HEK293T (cell line): Measurements from ENCODE around the gene CUL9.

Source experiments
- CTCF ChIA-PET: fragments of 350-600 bp; formaldehyde crosslinking; extraction: SDS; loops from one replicate; lab custom pipeline; 2021; ENCODE audit warnings: antibody characterized with exemption, inconsistent platforms; lab: Yijun Ruan, JAX
- POLR2A ChIA-PET: fragments of 350-600 bp; formaldehyde crosslinking; extraction: SDS; loops from one replicate; lab custom pipeline; 2020; ENCODE audit warnings: antibody characterized with exemption, inconsistent platforms; lab: Yijun Ruan, JAX
- DNase-seq: peaks from one replicate; pipeline ENCODE4 v3.0.0; 2012; ENCODE audit warnings: mixed read lengths; ENCODE audit errors: extremely low spot score
- ARNT ChIP-seq: fragments of 450-650 bp; IDR thresholded peaks from 2 replicates; pipeline ENCODE4 v1.6.1; 2017; ENCODE audit warnings: mild to moderate bottlenecking
- BHLHE40 ChIP-seq: fragments of 450-650 bp; IDR thresholded peaks from 2 replicates; pipeline ENCODE4 v1.6.1; 2016; ENCODE audit warnings: mild to moderate bottlenecking, moderate library complexity, borderline replicate concordance
- CTBP1 ChIP-seq: fragments of 450-650 bp; IDR thresholded peaks from 2 replicates; pipeline ENCODE4 v1.6.1; 2016; ENCODE audit warnings: borderline replicate concordance
- ELF4 ChIP-seq: fragments of 450-650 bp; IDR thresholded peaks from 2 replicates; pipeline ENCODE4 v1.6.1; 2017; ENCODE audit warnings: antibody characterized with exemption
- FOXA1 ChIP-seq: fragments of 450-650 bp; IDR thresholded peaks from 2 replicates; pipeline ENCODE4 v1.6.1; 2016; ENCODE audit warnings: mild to moderate bottlenecking
- FOXK2 ChIP-seq: fragments of 450-650 bp; IDR thresholded peaks from 2 replicates; pipeline ENCODE4 v1.6.1; 2016; ENCODE audit warnings: mild to moderate bottlenecking
- FOXM1 ChIP-seq: fragments of 450-650 bp; IDR thresholded peaks from 2 replicates; pipeline ENCODE4 v1.6.1; 2017; ENCODE audit warnings: mild to moderate bottlenecking, borderline replicate concordance
- HDGF ChIP-seq: fragments of 450-650 bp; IDR thresholded peaks from 2 replicates; pipeline ENCODE4 v1.6.1; 2017; ENCODE audit warnings: antibody characterized with exemption, borderline replicate concordance
- L3MBTL2 ChIP-seq: fragments of 450-650 bp; conservative IDR thresholded peaks from 2 replicates; pipeline ENCODE4 v1.6.1; 2016; ENCODE audit warnings: mild to moderate bottlenecking
- LEF1 ChIP-seq: fragments of 450-650 bp; IDR thresholded peaks from 2 replicates; pipeline ENCODE4 v1.6.1; 2017; ENCODE audit warnings: mild to moderate bottlenecking, borderline replicate concordance
- NFRKB ChIP-seq: fragments of 450-650 bp; IDR thresholded peaks from 2 replicates; pipeline ENCODE4 v1.6.1; 2016; ENCODE audit warnings: mild to moderate bottlenecking, moderate library complexity
- PKNOX1 ChIP-seq: fragments of 450-650 bp; IDR thresholded peaks from 2 replicates; pipeline ENCODE4 v1.6.1; 2016
- SP1 ChIP-seq: fragments of 450-650 bp; IDR thresholded peaks from 2 replicates; pipeline ENCODE4 v1.6.1; 2017
- SUZ12 ChIP-seq: fragments of 450-650 bp; IDR thresholded peaks from 2 replicates; pipeline ENCODE4 v1.6.1; 2016; ENCODE audit warnings: mild to moderate bottlenecking
- TARDBP ChIP-seq: fragments of 450-650 bp; IDR thresholded peaks from 2 replicates; pipeline ENCODE4 v1.6.1; 2016
- ZNF384 ChIP-seq: fragments of 450-650 bp; IDR thresholded peaks from 2 replicates; pipeline ENCODE4 v1.6.1; 2016

The CUL9 gene

GRCh38 chr6:43255408-43256054 lies 73.5 kb downstream of the CUL9 start:
- no peak for DNase-seq
- no peak for TF ChIP-seq ELF4
- TF ChIP-seq TARDBP, result no peak
- TF ChIP-seq ZNF384, result no peak
- no peak for TF ChIP-seq CTBP1
- no peak for TF ChIP-seq ARNT
- no peak for TF ChIP-seq SUZ12
- TF ChIP-seq BHLHE40, result no peak
- TF ChIP-seq PKNOX1, result no peak
- no peak for TF ChIP-seq SP1
- TF ChIP-seq FOXM1, result no peak
- no peak for TF ChIP-seq NFRKB
- TF ChIP-seq FOXA1, result no peak
- TF ChIP-seq LEF1, result no peak
- TF ChIP-seq L3MBTL2, result no peak
- no peak for TF ChIP-seq FOXK2
- TF ChIP-seq HDGF, result no peak
- CTCF ChIA-PET, result no interaction called here
- POLR2A ChIA-PET, result interaction anchor here (0.6 to 1.4 kb wide), 3 partner anchors 9 to 73 kb away, joined by 3 to 7 read pairs (median 3); no protein-coding TSS in a partner anchor

GRCh38 chr6:43256670-43257366 lies 74.8 kb downstream of the CUL9 start:
- ChIA-PET CTCF (interaction anchor here (0.7 kb wide), 1 partner anchor 15 kb away, joined by 3 read pairs; no protein-coding TSS in a partner anchor), POLR2A (interaction anchor here (1.4 kb wide), 1 partner anchor 10 kb away, joined by 7 read pairs; no protein-coding TSS in a partner anchor)
- TF ChIP-seq SUZ12 (no peak), ELF4 (no peak), TARDBP (no peak), ZNF384 (no peak), PKNOX1 (no peak), FOXM1 (no peak), LEF1 (no peak), NFRKB (no peak), L3MBTL2 (no peak), CTBP1 (no peak), FOXK2 (no peak), ARNT (no peak), HDGF (no peak), BHLHE40 (no peak), FOXA1 (no peak), SP1 (no peak)
- DNase-seq, result no peak

GRCh38 chr6:43257367-43258145 lies 75.6 kb downstream of the CUL9 start:
- CTCF ChIA-PET, result no interaction called here
- no peak for DNase-seq
- TF ChIP-seq BHLHE40, result no peak
- TF ChIP-seq ZNF384, result no peak
- no peak for TF ChIP-seq FOXA1
- no peak for TF ChIP-seq SUZ12
- no peak for TF ChIP-seq L3MBTL2
- no peak for TF ChIP-seq TARDBP
- no peak for TF ChIP-seq ELF4
- no peak for TF ChIP-seq HDGF
- TF ChIP-seq SP1, result no peak
- no peak for TF ChIP-seq FOXM1
- no peak for TF ChIP-seq NFRKB
- TF ChIP-seq PKNOX1, result no peak
- TF ChIP-seq FOXK2, result no peak
- TF ChIP-seq ARNT, result no peak
- TF ChIP-seq LEF1, result no peak
- TF ChIP-seq CTBP1, result no peak
- POLR2A ChIA-PET, result interaction anchor here (1.0 kb wide), 1 partner anchor 112 kb away, joined by 3 read pairs; the partner anchor contains the start of gene ZNF318

GRCh38 chr6:43258180-43258579 lies 76.2 kb downstream of the CUL9 start:
- TF ChIP-seq CTBP1, result no peak
- TF ChIP-seq L3MBTL2, result no peak
- no peak for TF ChIP-seq SUZ12
- TF ChIP-seq TARDBP, result no peak
- no peak for TF ChIP-seq FOXA1
- no peak for TF ChIP-seq PKNOX1
- no peak for TF ChIP-seq ARNT
- no peak for TF ChIP-seq ELF4
- TF ChIP-seq FOXK2, result no peak
- no peak for TF ChIP-seq NFRKB
- no peak for TF ChIP-seq BHLHE40
- TF ChIP-seq FOXM1, result no peak
- CTCF ChIA-PET, result no interaction called here
- no peak for DNase-seq
- POLR2A ChIA-PET, result interaction anchor here (1.0 kb wide), 2 partner anchors 11 to 111 kb away, joined by 3 read pairs; partner anchors contain the start of gene ZNF318
